H1 (cell line): Measurements from ENCODE around the gene ARHGAP10. TPM values are rescaled to one million over a fixed set of nuclear protein-coding genes. Genes with fewer than 3 reads are reported as not detected.

ENCODE experiments used
- CTCF ChIA-PET: fragments of 300-600 bp; sonication (Branson Sonifier 250); formaldehyde crosslinking; loops from one replicate; lab custom pipeline; 2021; ENCODE audit not compliant: partially characterized antibody; lab: Charles Lee
- POLR2A ChIA-PET: fragments of 300-600 bp; sonication (Branson Sonifier 250); formaldehyde crosslinking; loops from one replicate; lab custom pipeline; 2021; ENCODE audit warnings: inconsistent platforms; ENCODE audit not compliant: partially characterized antibody; lab: Charles Lee
- DNase-seq, 2 experiments: peaks; one replicate each; pipeline versions ENCODE4 v3.0.0 to v3.0.0-alpha.2; 2010 to 2022; ENCODE audit warnings: low spot score in 2 of 2, low read depth in 1 of 2, mixed read lengths in 1 of 2
- FAIRE-seq: peaks from 2 replicates; lab custom pipeline; 2011; peaks lifted over from hg19 to GRCh38; lab: Jason Lieb, UNC
- H2AFZ ChIP-seq: 2 replicates; pipeline ENCODE4 v1.8.1; 2012; ENCODE audit warnings: low read length, inconsistent platforms
- H2AK5ac ChIP-seq: 2 replicates; pipeline ENCODE4 v1.6.1; 2013; ENCODE audit warnings: low read depth, low read length
- H2BK120ac ChIP-seq: replicated peaks from 2 replicates; pipeline ENCODE3; 2013; ENCODE audit warnings: low read depth, low read length, inconsistent platforms
- H2BK12ac ChIP-seq: 2 replicates; pipeline ENCODE4 v1.6.1; 2013; ENCODE audit warnings: low read depth, low read length
- H2BK15ac ChIP-seq: 2 replicates; pipeline ENCODE4 v1.6.1; 2013; ENCODE audit warnings: low read length
- H2BK20ac ChIP-seq: 2 replicates; pipeline ENCODE4 v1.6.1; 2013; ENCODE audit warnings: low read length
- H2BK5ac ChIP-seq: 2 replicates; pipeline ENCODE4 v1.6.1; 2013; ENCODE audit warnings: low read depth, low read length
- H3K14ac ChIP-seq: 2 replicates; pipeline ENCODE4 v1.6.1; 2013; ENCODE audit warnings: inconsistent platforms; ENCODE audit not compliant: insufficient read length
- H3K18ac ChIP-seq: 2 replicates; pipeline ENCODE4 v1.6.1; 2013; ENCODE audit warnings: low read length; ENCODE audit errors: extremely low read depth
- H3K23ac ChIP-seq: 2 replicates; pipeline ENCODE4 v1.6.1; 2013; ENCODE audit warnings: inconsistent platforms; ENCODE audit not compliant: insufficient read length
- H3K23me2 ChIP-seq: 2 replicates; pipeline ENCODE4 v1.6.1; 2013; ENCODE audit warnings: low read depth, low read length
- H3K27ac ChIP-seq: 2 replicates; pipeline ENCODE4 v1.6.1; 2011; ENCODE audit warnings: low read depth, low read length, inconsistent platforms
- H3K27me3 ChIP-seq, 4 experiments: replicated peaks in 1 of 4; 1 replicate in 1 of 4; 2 replicates in 3 of 4; pipeline versions ENCODE4 v1.6.1 to v1.8.1; 2011 to 2013; ENCODE audit warnings: low read length in 3 of 4, mild to moderate bottlenecking in 3 of 4, inconsistent platforms in 2 of 4, mixed read lengths in 2 of 4, moderate library complexity in 1 of 4; ENCODE audit not compliant: control insufficient read depth in 3 of 4, insufficient read depth in 3 of 4; ENCODE audit errors: extremely low read depth in 1 of 4
- H3K36me3 ChIP-seq, 4 experiments: 2 replicates each; pipeline versions ENCODE4 v1.6.1 to v1.8.1; 2011 to 2013; ENCODE audit warnings: mild to moderate bottlenecking in 4 of 4, low read length in 3 of 4, moderate library complexity in 2 of 4, control low read depth in 1 of 4, inconsistent platforms in 1 of 4; ENCODE audit not compliant: insufficient read depth in 4 of 4, control insufficient read depth in 2 of 4
- H3K4ac ChIP-seq: replicated peaks from 2 replicates; pipeline ENCODE3; 2013; ENCODE audit warnings: low read length, low read depth, mixed read lengths, inconsistent platforms; ENCODE audit not compliant: insufficient read length
- H3K4me1 ChIP-seq, 4 experiments: replicated peaks in 1 of 4; 1 replicate in 1 of 4; 2 replicates in 3 of 4; pipeline versions ENCODE4 v1.6.1 to v1.8.1; 2011 to 2013; ENCODE audit warnings: low read length in 3 of 4, inconsistent platforms in 2 of 4, mixed read lengths in 1 of 4; ENCODE audit not compliant: insufficient read depth in 4 of 4, control insufficient read depth in 3 of 4
- H3K4me2 ChIP-seq, 2 experiments: 2 replicates each; pipeline versions ENCODE4 v1.6.1 to v1.8.1; 2011 to 2013; ENCODE audit warnings: low read depth in 2 of 2, low read length in 2 of 2, control low read depth in 1 of 2, inconsistent platforms in 1 of 2, mild to moderate bottlenecking in 1 of 2; ENCODE audit not compliant: insufficient read depth in 1 of 2
- H3K4me3 ChIP-seq, 4 experiments: fragments of 200-600, 300-600 bp in 1 of 4; sonication (generic), shearing (Covaris generic), sonication (Bioruptor Twin) in 1 of 4; 2 replicates each; pipeline versions ENCODE4 v1.5.1 to v1.8.1; 2011 to 2016; ENCODE audit warnings: low read length in 4 of 4, low read depth in 3 of 4, control low read depth in 2 of 4, inconsistent platforms in 2 of 4, mild to moderate bottlenecking in 2 of 4, mixed read lengths in 1 of 4, moderate library complexity in 1 of 4; ENCODE audit not compliant: insufficient read depth in 2 of 4; ENCODE audit errors: extremely low read depth in 1 of 4
- H3K56ac ChIP-seq: replicated peaks from 2 replicates; pipeline ENCODE3; 2013; ENCODE audit warnings: low read depth, mild to moderate bottlenecking, mixed read lengths, low read length, inconsistent platforms; ENCODE audit not compliant: insufficient read length
- H3K79me1 ChIP-seq: 2 replicates; pipeline ENCODE4 v1.6.1; 2013; ENCODE audit warnings: low read depth, low read length, control low read depth
- H3K79me2 ChIP-seq, 2 experiments: 2 replicates each; pipeline versions ENCODE4 v1.6.1 to v1.8.1; 2012 to 2013; ENCODE audit warnings: low read length in 2 of 2, mild to moderate bottlenecking in 2 of 2, inconsistent platforms in 1 of 2; ENCODE audit not compliant: insufficient read depth in 2 of 2, control insufficient read depth in 1 of 2
- H3K9ac ChIP-seq, 4 experiments: replicated peaks in 1 of 4; 1 replicate in 1 of 4; 2 replicates in 3 of 4; pipeline versions ENCODE4 v1.6.1 to v1.8.1; 2011 to 2013; ENCODE audit warnings: low read depth in 3 of 4, low read length in 3 of 4, control low read depth in 2 of 4, mild to moderate bottlenecking in 2 of 4, moderate library complexity in 2 of 4, inconsistent platforms in 1 of 4; ENCODE audit errors: extremely low read depth in 1 of 4
- H3K9me3 ChIP-seq, 2 experiments: 2 replicates each; pipeline versions ENCODE4 v1.6.1 to v1.8.1; 2012 to 2013; ENCODE audit warnings: mild to moderate bottlenecking in 2 of 2, moderate library complexity in 2 of 2, control low read depth in 1 of 2, inconsistent platforms in 1 of 2, low read depth in 1 of 2, low read length in 1 of 2, mixed read lengths in 1 of 2; ENCODE audit not compliant: insufficient read depth in 2 of 2
- H4K20me1 ChIP-seq, 2 experiments: replicated peaks in 1 of 2; 2 replicates each; pipeline versions ENCODE3 to v1.8.1; 2011 to 2013; ENCODE audit warnings: inconsistent platforms in 2 of 2, low read length in 2 of 2, mild to moderate bottlenecking in 1 of 2; ENCODE audit not compliant: insufficient read depth in 2 of 2, control insufficient read depth in 1 of 2
- H4K5ac ChIP-seq: 2 replicates; pipeline ENCODE4 v1.6.1; 2013; ENCODE audit warnings: low read length, low read depth, mixed read lengths, inconsistent platforms; ENCODE audit not compliant: insufficient read length
- H4K8ac ChIP-seq: 2 replicates; pipeline ENCODE4 v1.8.0; 2013; ENCODE audit warnings: mild to moderate bottlenecking, moderate library complexity, low read length, inconsistent platforms; ENCODE audit not compliant: insufficient read depth; ENCODE audit errors: extremely low read depth
- H4K91ac ChIP-seq: replicated peaks from 2 replicates; pipeline ENCODE3; 2013; ENCODE audit warnings: low read length, mixed read lengths, inconsistent platforms; ENCODE audit not compliant: insufficient read length
- BRCA1 ChIP-seq: IDR thresholded peaks from 2 replicates; pipeline ENCODE4 v1.6.1; 2012; ENCODE audit warnings: low read depth, low read length, improper control_type of control experiment
- CEBPB ChIP-seq: IDR thresholded peaks from 2 replicates; pipeline ENCODE4 v1.6.1; 2012; ENCODE audit warnings: low read depth, low read length
- EP300 ChIP-seq, 2 experiments: IDR thresholded peaks; 1 replicate in 1 of 2; 2 replicates in 1 of 2; pipeline ENCODE4 v1.6.1; 2011 to 2012; ENCODE audit warnings: low read depth in 2 of 2, low read length in 2 of 2, mild to moderate bottlenecking in 2 of 2, borderline replicate concordance in 1 of 2, inconsistent platforms in 1 of 2, moderate library complexity in 1 of 2
- EZH2 ChIP-seq: fragments of 200-600 bp; sonication (generic); IDR thresholded peaks from 2 replicates; pipeline ENCODE4 v1.7.1; 2012; ENCODE audit warnings: low read depth, mild to moderate bottlenecking, moderate library complexity, low read length, inconsistent platforms; ENCODE audit not compliant: severe bottlenecking
- KDM4A ChIP-seq: IDR thresholded peaks from one replicate; pipeline ENCODE4 v1.7.1; 2012; ENCODE audit warnings: low read depth, mild to moderate bottlenecking, moderate library complexity, low read length, inconsistent platforms; ENCODE audit not compliant: severe bottlenecking
- KDM5A ChIP-seq: fragments of 200-600 bp; IDR thresholded peaks from 2 replicates; pipeline ENCODE4 v1.7.1; 2012; ENCODE audit warnings: mild to moderate bottlenecking, low read length, inconsistent platforms, mixed read lengths
- NRF1 ChIP-seq: IDR thresholded peaks from 2 replicates; pipeline ENCODE4 v1.6.1; 2011; ENCODE audit warnings: mild to moderate bottlenecking, low read depth, low read length, improper control_type of control experiment
- PHF8 ChIP-seq: fragments of 200-600 bp; sonication (generic); conservative IDR thresholded peaks from 2 replicates; pipeline ENCODE4 v1.7.1; 2012; ENCODE audit warnings: low read depth, mild to moderate bottlenecking, inconsistent platforms, low read length, moderate library complexity
- POLR2AphosphoS5 ChIP-seq: IDR thresholded peaks from 2 replicates; pipeline ENCODE4 v1.6.1; 2011; ENCODE audit warnings: low read depth, low read length
- RAD21 ChIP-seq, 2 experiments: IDR thresholded peaks in 1 of 2; conservative IDR thresholded peaks in 1 of 2; 2 replicates each; pipeline ENCODE4 v1.6.1; 2011; ENCODE audit warnings: low read depth in 2 of 2, low read length in 2 of 2, improper control_type of control experiment in 1 of 2, inconsistent platforms in 1 of 2, mild to moderate bottlenecking in 1 of 2, moderate library complexity in 1 of 2
- RBBP5 ChIP-seq: IDR thresholded peaks from 2 replicates; pipeline ENCODE4 v1.7.1; 2012; ENCODE audit warnings: low read depth, mild to moderate bottlenecking, inconsistent platforms, low read length, moderate library complexity, borderline replicate concordance
- SIN3A ChIP-seq, 2 experiments: IDR thresholded peaks in 1 of 2; conservative IDR thresholded peaks in 1 of 2; 2 replicates each; pipeline ENCODE4 v1.6.1; 2011 to 2012; ENCODE audit warnings: low read length in 2 of 2, improper control_type of control experiment in 1 of 2, low read depth in 1 of 2, mild to moderate bottlenecking in 1 of 2
- TAF1 ChIP-seq: IDR thresholded peaks from 2 replicates; pipeline ENCODE4 v1.6.1; 2011; ENCODE audit warnings: mild to moderate bottlenecking, low read depth, low read length
- ZNF274 ChIP-seq: IDR thresholded peaks from 2 replicates; pipeline ENCODE4 v1.7.0; 2012; ENCODE audit warnings: low read length, borderline replicate concordance; ENCODE audit errors: extremely low read depth
- WGBS, 2 experiments: shearing (Covaris generic) in 1 of 2; methylation state at CpG; one replicate each; pipeline versions ENCODE4 v1.1.6 to v1.1.7; 2013 to 2015; ENCODE audit warnings: low lambda C conversion rate in 2 of 2, mixed read lengths in 2 of 2, inconsistent platforms in 1 of 2, low coverage in 1 of 2, missing lambda C conversion rate in 1 of 2; ENCODE audit not compliant: insufficient replicate concordance in 2 of 2, insufficient coverage in 1 of 2, insufficient read length in 1 of 2; ENCODE audit errors: extremely low coverage in 1 of 2, missing lambda C conversion rate in 1 of 2; 5-methylcytosine and 5-hydroxymethylcytosine counted together
- polyA plus RNA-seq, 7 experiments: library from polyadenylated mRNA; depleted of rRNA in 3 of 7; stranded (reverse) in 5 of 7; unstranded in 2 of 7; fragments of >200 nt in 5 of 7; fragments of 200-250 nt in 2 of 7; gene quantifications; 1 replicate in 5 of 7; 2 replicates in 1 of 7; 4 replicates in 1 of 7; pipeline versions ENCODE4 v1.2.1 to v1.2.3, GENCODE V29; 2011 to 2013; ENCODE audit warnings: missing spikeins in 2 of 7, mixed read lengths in 2 of 7
- total RNA-seq: library from RNA; stranded (reverse); fragmentation: NEBNext Ultra II Directional; extraction: Animal tissue kit (Norgen Biotek cat#: 25700); gene quantifications from 2 replicates; pipeline ENCODE4 v1.2.1, GENCODE V29; 2021

The ARHGAP10 gene
- total and polyA plus RNA-seq, 2 of the 8 experiments (the other 6 are each of a cell fraction or from before 2014, with no cell fraction given) = 3.7 to 6.1 TPM

GRCh38 chr4:147814376-147814775 lies 82.5 kb downstream of the ARHGAP10 start:
- no peak overlapping the region for H3K27ac ChIP-seq
- TF ChIP-seq NRF1 (no peak), BRCA1 (no peak), TAF1 (no peak), SIN3A (conservative IDR thresholded peaks at IDR 0.05 in 1 of 2, IDR thresholded peaks at IDR 0.05 in 1 of 2; ENCODE audit: low read depth in 1 of 2, low read length in 2 of 2) (no peak), EZH2 (no peak), RAD21 (IDR thresholded peaks at IDR 0.05 in 1 of 2, conservative IDR thresholded peaks at IDR 0.05 in 1 of 2; ENCODE audit: low read depth in 2 of 2, low read length in 2 of 2) (no peak), KDM5A (no peak), ZNF274 (no peak), KDM4A (no peak), PHF8 (no peak), EP300 (IDR thresholded peaks at IDR 0.05; ENCODE audit: borderline replicate concordance in 1 of 2, low read depth in 2 of 2, low read length in 2 of 2) (no peak), POLR2AphosphoS5 (no peak), CEBPB (no peak), RBBP5 (no peak)

More at GRCh38 chr4:147814376-147814775, 82.5 kb downstream of the ARHGAP10 start:
- DNase-seq (no peak), FAIRE-seq (no peak)
- no peak overlapping the region for H3K4ac ChIP-seq
- POLR2A ChIA-PET = interaction anchor here (0.8 kb wide), 1 partner anchor 131 kb away, joined by 4 read pairs; the partner anchor contains the start of gene PRMT9
- H4K91ac ChIP-seq = no peak overlapping the region
- no peak overlapping the region for H3K9ac ChIP-seq
- no peak overlapping the region for H2BK120ac ChIP-seq
- 94% methylated on average over 3 of the region's 3 CpGs; no CpG with 5 or more reads in 1 of the 2 experiments for WGBS, 2 experiments
- H3K4me3 ChIP-seq = no peak overlapping the region
- no peaks in the 10 kb centered on the region for H4K20me1 ChIP-seq
- H2BK15ac ChIP-seq = no peak overlapping the region
- no peaks in the 10 kb centered on the region; a peak in 2 of 7 replicates for H3K4me1 ChIP-seq
- no peak overlapping the region for H4K5ac ChIP-seq
- H2BK5ac ChIP-seq = no peak overlapping the region
- H3K23ac ChIP-seq = no peak overlapping the region
- H3K18ac ChIP-seq = no peak overlapping the region
- H3K79me1 ChIP-seq = no peaks in the 10 kb centered on the region
- no peaks in the 10 kb centered on the region for H3K23me2 ChIP-seq
- no peak overlapping the region for H2BK12ac ChIP-seq
- CTCF ChIA-PET = interaction anchor here (1.1 kb wide), 1 partner anchor 106 kb away, joined by 4 read pairs; no protein-coding TSS in a partner anchor
- no peak overlapping the region for H2AK5ac ChIP-seq
- no peak overlapping the region for H4K8ac ChIP-seq
- no peak overlapping the region for H3K56ac ChIP-seq
- no peaks in the 10 kb centered on the region for H3K27me3 ChIP-seq
- H3K36me3 ChIP-seq = no peaks in the 10 kb centered on the region
- no peaks in the 10 kb centered on the region for H3K9me3 ChIP-seq
- no peaks in the 10 kb centered on the region for H3K79me2 ChIP-seq
- no peak overlapping the region for H2AFZ ChIP-seq
- no peak overlapping the region for H2BK20ac ChIP-seq
- no peak overlapping the region for H3K4me2 ChIP-seq
- no peak overlapping the region for H3K14ac ChIP-seq
